Endothelial cell (in vitro differentiated cells): ENCODE measurements around the gene CACNA1A. TPM values are rescaled to one million over a fixed set of nuclear protein-coding genes. Genes with fewer than 3 reads are reported as not detected.

ENCODE experiments used
- DNase-seq: peaks from one replicate; pipeline ENCODE4 v3.0.0; 2021; ENCODE audit warnings: low spot score
- H3K27ac Mint-ChIP-seq: one replicate; pipeline ENCODE4 v1.8.0; 2021; ENCODE audit warnings: mixed read lengths, inconsistent platforms; ENCODE audit not compliant: unreplicated experiment
- H3K27me3 Mint-ChIP-seq: one replicate; pipeline ENCODE4 v1.8.0; 2021; ENCODE audit warnings: mild to moderate bottlenecking, moderate library complexity, mixed read lengths, inconsistent platforms; ENCODE audit not compliant: unreplicated experiment
- H3K36me3 Mint-ChIP-seq: one replicate; pipeline ENCODE4 v1.8.0; 2021; ENCODE audit warnings: mild to moderate bottlenecking, low read depth, mixed read lengths, inconsistent platforms; ENCODE audit not compliant: unreplicated experiment
- H3K4me1 Mint-ChIP-seq: one replicate; pipeline ENCODE4 v1.8.0; 2021; ENCODE audit warnings: mild to moderate bottlenecking, mixed read lengths, inconsistent platforms; ENCODE audit not compliant: unreplicated experiment
- H3K4me3 Mint-ChIP-seq: one replicate; pipeline ENCODE4 v1.8.0; 2021; ENCODE audit warnings: mild to moderate bottlenecking, mixed read lengths, inconsistent platforms; ENCODE audit not compliant: unreplicated experiment
- H3K9me3 Mint-ChIP-seq: one replicate; pipeline ENCODE4 v1.8.0; 2021; ENCODE audit warnings: mixed read lengths, inconsistent platforms; ENCODE audit not compliant: unreplicated experiment
- total RNA-seq: library from RNA; stranded (reverse); fragmentation: NEBNext Ultra II Directional; extraction: Animal tissue kit (Norgen Biotek cat#: 25700); gene quantifications from one replicate; pipeline ENCODE4 v1.2.1, GENCODE V29; 2021; ENCODE audit not compliant: unreplicated experiment
- TF ChIP-seq, protein P1 (sequence below): fragments of 200-600 bp; sonication (generic); IDR thresholded peaks from one replicate; pipeline ENCODE4 v1.5.0; 2021; ENCODE audit warnings: antibody characterized with exemption; ENCODE audit not compliant: unreplicated experiment

CACNA1A gene
- total RNA-seq, 1 donor from 2014 or later = 9.0 TPM

DNA sequence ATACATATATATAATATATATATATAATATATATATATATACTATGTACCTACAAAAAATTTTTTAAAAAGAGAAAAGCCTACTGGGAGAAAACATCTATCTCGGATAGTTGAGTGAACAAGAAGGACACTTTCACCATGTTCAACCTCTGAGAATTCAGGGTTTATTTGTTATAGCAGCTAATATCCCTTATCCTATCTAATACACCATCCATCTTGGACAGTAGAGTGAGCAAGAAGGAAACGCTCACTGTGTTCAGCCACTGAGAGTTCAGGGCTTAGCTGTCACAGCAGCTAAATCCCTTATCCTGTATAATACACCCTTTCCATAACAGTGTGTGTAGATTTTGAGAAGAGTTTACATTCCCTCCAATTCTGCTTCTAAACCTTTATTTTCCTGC, 38.1 kb upstream of the CACNA1A start:
- Mint-ChIP-seq H3K27me3 (peaks cover 2% of the 10 kb centered on the region), H3K4me1 (no peaks in the 10 kb centered on the region), H3K36me3 (no peaks in the 10 kb centered on the region), H3K27ac (no peak overlapping the region), H3K4me3 (no peak overlapping the region), H3K9me3 (no peaks in the 10 kb centered on the region)
- TF ChIP-seq, protein P1, sequence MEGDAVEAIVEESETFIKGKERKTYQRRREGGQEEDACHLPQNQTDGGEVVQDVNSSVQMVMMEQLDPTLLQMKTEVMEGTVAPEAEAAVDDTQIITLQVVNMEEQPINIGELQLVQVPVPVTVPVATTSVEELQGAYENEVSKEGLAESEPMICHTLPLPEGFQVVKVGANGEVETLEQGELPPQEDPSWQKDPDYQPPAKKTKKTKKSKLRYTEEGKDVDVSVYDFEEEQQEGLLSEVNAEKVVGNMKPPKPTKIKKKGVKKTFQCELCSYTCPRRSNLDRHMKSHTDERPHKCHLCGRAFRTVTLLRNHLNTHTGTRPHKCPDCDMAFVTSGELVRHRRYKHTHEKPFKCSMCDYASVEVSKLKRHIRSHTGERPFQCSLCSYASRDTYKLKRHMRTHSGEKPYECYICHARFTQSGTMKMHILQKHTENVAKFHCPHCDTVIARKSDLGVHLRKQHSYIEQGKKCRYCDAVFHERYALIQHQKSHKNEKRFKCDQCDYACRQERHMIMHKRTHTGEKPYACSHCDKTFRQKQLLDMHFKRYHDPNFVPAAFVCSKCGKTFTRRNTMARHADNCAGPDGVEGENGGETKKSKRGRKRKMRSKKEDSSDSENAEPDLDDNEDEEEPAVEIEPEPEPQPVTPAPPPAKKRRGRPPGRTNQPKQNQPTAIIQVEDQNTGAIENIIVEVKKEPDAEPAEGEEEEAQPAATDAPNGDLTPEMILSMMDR = no peak
- no peak for DNase-seq

DNA sequence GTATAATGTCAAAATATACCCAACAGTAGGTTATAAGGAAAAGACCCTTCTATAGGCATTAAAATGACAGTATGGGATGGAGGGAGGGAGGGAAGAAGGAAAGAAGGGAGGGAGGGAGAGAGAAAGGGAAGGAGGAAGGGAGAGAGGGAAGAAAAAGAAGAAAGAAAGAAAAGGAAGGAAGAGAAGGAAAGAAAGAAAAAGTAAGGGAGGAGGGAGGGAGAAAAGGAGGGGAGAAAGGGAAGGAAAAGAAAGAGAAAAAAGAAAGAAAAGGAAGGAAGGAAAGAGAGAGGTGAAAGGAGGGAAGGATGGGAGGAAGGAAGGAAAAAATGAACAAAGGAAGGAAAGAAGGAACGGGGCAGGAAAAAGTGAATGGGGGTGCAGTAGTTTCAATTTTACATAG, 35.3 kb upstream of the CACNA1A start:
- Mint-ChIP-seq H3K4me1 (no peaks in the 10 kb centered on the region), H3K27me3 (peaks cover 3% of the 10 kb centered on the region), H3K9me3 (no peaks in the 10 kb centered on the region), H3K27ac (no peak overlapping the region), H3K4me3 (no peak overlapping the region), H3K36me3 (no peaks in the 10 kb centered on the region)
- DNase-seq = no peak
- TF ChIP-seq, protein P1 = no peak

DNA sequence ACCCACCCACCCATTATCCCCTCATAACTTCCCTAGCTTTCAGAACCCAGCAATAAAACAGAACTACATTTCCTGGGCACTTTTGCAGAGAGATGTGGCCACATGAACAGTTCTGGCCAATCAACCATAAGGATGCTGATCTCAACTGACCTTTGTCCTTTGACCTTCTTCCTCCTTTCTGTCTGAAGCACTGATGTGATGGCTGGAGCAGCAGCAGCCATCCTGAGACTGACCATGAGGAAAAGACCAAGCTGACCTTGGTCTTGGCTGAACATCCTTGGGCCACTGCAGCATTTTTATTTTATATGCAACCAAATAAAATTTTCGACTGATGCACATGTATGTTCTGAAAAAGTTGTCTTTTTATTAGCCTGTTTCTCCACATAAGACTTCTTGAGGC, 33.1 kb upstream of the CACNA1A start:
- no peak overlapping the region for H3K4me3 Mint-ChIP-seq
- H3K4me1 Mint-ChIP-seq = no peaks in the 10 kb centered on the region
- peaks cover 3% of the 10 kb centered on the region for H3K27me3 Mint-ChIP-seq
- no peaks in the 10 kb centered on the region for H3K36me3 Mint-ChIP-seq
- TF ChIP-seq, protein P1 = no peak
- no peak for DNase-seq
- H3K9me3 Mint-ChIP-seq = no peaks in the 10 kb centered on the region
- H3K27ac Mint-ChIP-seq = no peak overlapping the region

DNA sequence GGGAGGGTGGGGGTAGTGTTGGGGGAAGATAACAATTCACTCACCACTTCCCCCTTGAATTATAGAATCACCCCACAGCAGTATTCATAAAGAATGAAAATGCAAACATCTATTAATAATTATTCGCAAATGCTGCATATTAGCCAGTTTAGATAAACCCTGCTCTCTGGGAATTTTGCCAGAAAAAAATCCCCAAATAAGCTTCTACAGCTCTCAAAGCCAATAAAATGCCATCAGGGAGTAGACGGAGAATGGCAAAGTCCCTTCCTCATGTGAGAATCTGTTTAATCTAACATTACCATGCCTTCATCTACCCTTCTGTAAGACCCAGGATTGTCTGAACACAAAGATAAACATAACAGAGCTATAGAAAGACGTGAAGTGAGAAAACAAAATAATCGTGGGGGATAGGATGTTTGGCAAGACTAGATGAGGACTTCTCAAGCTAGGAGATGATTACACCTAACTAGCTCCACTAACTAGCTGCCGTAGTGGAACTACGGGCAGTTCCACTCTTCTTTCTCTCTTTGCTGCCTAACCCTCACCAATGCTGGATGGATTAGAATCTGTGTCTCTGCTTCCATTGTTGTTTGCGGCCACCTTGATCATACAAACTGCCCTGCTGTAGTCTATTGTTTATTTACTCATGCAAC, 32.4 kb upstream of the CACNA1A start:
- no peaks in the 10 kb centered on the region for H3K36me3 Mint-ChIP-seq
- H3K27me3 Mint-ChIP-seq = peaks cover 3% of the 10 kb centered on the region
- H3K4me3 Mint-ChIP-seq = no peak overlapping the region
- DNase-seq = no peak
- H3K27ac Mint-ChIP-seq = no peak overlapping the region
- H3K4me1 Mint-ChIP-seq = no peaks in the 10 kb centered on the region
- H3K9me3 Mint-ChIP-seq = no peaks in the 10 kb centered on the region
- TF ChIP-seq, protein P1 = no peak

DNA sequence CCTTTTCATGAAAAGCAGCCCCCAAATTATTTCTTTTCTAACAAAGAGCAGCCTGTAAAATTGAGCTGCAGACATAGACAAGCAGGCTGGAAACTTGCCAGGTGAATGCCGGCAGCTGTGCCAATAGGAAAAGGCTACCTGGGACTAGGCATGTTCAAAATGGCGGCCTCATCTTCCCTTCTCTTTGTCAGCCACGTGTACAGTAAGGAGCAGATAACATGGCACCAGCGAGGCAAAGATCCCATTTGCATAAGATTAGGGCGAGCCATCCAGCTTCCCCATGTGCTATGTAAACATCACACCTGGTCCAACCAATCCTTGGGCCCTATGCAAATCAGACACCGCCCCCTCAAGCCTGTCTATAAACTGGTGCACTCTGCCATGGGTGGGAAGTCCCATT, 31.2 kb upstream of the CACNA1A start:
- Mint-ChIP-seq H3K27ac (no peak overlapping the region), H3K9me3 (no peaks in the 10 kb centered on the region), H3K4me1 (no peaks in the 10 kb centered on the region), H3K36me3 (no peaks in the 10 kb centered on the region), H3K4me3 (no peak overlapping the region), H3K27me3 (peaks cover 3% of the 10 kb centered on the region)
- TF ChIP-seq, protein P1 = no peak
- DNase-seq = no peak
